Epidermal melanocyte (primary cell): ENCODE results near the gene ASTL.

ENCODE experiments used
- DNase-seq: peaks from one replicate; pipeline ENCODE4 v3.0.0; 2011; ENCODE audit warnings: low spot score; ENCODE audit not compliant: insufficient read length

The ASTL gene

DNA sequence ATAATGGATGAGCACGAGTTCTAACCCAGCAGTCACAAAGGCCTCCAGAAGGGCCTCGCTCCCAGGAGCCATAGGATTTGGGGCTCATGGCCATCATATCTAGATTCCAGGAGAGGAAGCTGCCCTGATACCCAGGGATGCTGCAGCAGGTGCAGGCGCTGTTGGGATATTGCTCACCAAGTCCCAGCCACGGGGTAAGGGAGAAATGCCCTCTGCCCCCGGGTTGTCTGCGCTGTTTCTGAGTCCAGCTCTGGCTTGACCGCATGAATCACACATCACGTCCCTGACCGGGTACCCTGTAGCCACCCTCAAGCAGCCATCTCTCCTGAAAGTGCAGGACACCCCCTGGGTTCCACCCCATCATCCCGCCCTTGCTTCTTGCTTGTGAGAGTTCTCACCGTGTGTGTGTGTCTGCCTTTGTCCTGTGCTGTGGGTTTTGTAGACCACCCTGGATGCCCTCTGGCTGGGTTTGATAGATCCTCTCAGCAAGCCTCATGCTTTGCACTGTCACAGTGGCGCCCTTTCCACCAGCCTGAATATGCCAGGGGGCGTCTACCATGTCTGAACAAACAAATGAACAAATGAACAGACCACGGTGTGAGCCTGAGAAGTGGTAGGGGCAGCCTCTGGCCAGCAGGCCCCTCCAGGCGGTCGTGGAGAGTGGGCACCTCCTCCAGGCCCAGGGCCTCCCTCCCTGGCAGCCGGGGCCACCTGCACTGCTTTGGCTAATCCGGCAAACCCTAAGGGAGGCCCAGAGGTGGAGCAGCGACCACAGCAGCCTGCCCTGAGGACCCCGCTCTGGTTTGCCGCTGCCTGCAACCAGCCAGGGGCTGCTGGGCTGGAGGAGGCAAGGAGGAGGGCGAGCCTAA is 54.1 kb downstream of the ASTL start:
- no peak for DNase-seq

DNA sequence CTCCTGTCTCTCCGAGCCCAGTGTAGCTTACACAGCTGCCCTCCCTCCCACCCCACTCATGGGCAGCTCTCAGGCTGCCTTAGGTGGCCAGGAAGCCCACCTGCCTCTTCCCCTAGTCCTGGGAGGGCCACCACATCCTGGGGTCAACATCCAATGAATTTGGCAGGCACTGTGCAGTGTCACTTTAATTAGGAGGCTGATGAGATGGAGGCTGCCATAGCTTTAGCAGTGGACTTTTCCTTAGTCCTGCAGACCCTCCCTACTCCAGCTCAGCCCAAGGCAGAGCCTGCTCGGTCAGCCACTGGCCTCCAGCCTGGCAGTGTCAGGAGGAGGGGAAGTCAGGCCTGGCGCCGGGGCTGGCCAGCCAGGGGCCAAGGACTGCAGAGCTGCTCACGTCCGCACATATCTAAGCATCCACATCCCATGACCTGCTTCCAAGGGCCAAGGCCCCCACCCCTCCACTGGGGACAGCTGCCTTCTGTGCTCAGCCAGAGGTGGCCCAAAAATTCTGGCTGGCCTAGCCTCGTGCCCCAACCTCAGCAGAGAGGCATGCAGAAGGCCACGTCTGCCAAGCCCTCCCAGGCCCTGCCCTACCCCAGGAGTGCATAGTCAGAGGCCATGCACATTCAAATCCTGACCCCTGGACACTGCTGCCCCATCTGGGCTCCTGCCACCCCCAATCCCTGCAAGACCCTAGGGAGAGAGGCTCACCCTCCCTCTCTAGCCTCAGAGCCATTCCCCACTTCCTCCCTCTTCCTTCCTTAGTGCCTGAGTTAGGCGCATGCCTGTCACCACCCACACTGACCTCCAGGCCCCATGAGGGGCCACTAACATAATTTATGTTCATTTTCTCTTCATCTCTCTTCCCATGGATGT is 55.0 kb downstream of the ASTL start:
- no peak for DNase-seq

DNA sequence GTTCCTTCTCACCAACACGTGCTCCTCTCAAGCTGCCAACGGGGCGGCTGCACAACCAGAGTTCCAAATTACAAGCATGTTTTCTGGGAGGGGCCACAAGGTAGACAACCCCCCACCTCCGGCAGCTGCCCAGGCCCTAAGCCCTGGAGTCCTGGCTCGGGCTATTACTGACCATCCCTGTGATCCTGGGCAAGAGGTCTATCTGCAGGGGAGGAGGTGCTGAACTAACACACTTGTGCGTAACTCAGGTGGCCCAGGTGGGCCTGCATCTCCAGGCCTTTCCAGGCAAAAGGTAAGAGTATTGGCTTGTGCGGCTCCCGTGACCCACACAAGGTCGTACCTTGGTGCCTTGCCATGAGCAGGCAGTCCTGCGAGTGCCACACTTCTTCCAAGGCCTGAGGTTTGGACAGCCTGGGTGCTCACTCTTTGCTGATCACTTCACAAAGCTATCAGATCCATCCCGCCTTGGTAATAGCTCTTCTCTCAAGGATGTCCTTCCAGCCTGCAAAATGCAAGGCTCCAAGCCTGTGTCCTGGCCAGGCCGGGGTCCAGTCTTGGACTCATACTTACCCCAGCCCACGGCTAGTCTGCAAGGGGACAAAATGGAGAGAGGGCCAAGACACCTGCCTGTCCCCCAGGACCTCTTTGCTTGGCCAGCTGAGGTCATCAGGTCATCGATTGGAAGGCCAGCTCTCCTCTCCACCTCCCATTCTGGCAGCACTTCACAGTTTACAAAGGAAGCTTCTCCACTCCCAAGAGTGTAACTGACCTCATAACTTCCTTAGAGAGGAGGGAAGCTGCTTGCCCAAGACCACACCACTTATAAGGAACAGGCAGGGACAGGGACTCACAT is 55.9 kb downstream of the ASTL start:
- DNase-seq = no peak

DNA sequence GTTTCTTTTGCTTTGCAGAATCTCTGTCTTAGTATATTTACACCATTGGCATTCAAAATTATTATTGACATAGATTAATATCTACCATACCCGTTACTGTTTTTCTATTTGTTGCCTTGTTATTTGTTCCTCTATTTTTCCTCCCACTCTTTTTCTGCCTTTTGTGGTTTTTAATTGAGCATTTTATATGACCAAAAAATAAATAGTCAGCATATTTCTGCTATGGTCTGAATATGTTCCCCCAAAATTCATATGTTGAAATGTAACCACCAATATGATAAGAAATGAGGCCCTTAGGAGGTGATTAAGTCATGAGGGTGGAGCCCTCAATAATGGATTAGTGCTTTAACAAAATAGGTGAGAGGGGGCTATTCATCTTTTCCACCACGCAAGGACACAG is 57.3 kb downstream of the ASTL start:
- DNase-seq = no peak

DNA sequence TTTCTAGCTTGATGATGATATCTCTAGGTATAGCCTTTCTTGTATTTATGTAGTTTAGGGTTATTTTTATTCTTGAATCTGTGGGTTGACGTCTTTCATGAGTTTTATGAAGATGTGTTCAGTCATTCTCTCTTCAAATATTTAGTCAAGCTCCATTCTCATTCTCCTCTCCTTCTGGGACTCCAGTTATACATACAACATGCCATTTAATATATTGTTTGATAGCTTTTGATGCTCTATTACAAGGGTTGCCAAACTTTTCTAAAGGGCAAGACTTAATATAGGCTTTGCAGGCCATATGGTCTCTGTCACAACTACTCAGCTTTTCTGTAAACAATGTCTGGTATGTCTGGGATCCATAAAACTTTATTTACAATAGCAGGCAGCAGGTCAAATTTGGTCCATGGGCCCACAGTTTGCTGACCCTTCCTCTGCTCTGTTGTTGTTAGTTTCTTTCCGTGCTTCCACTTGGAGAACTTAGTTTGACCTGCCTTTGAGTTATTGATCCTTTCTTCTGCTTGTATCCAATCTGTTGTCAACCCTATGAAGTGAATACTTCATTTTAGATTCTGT is 63.0 kb downstream of the ASTL start:
- DNase-seq = no peak

DNA sequence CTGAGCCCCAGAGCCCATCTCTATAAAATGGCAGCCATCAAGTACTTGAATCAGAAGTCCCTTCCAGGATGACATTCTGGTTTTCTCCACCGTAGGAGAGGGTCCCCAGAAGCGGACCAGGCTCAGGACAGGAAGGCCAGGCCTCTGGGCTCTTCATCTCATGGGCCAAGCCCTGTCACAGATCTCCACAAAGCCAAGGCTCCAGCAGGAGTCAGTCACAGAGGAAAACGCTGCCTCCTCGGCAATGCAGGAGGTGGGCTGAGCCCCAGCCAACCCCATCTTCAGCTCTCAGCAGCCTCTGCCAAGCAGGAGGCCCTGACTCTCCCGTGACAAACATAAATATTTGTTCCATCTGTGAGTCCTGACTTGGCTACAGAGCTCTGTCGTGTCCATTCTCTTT is 64.1 kb downstream of the ASTL start:
- DNase-seq = no peak

DNA sequence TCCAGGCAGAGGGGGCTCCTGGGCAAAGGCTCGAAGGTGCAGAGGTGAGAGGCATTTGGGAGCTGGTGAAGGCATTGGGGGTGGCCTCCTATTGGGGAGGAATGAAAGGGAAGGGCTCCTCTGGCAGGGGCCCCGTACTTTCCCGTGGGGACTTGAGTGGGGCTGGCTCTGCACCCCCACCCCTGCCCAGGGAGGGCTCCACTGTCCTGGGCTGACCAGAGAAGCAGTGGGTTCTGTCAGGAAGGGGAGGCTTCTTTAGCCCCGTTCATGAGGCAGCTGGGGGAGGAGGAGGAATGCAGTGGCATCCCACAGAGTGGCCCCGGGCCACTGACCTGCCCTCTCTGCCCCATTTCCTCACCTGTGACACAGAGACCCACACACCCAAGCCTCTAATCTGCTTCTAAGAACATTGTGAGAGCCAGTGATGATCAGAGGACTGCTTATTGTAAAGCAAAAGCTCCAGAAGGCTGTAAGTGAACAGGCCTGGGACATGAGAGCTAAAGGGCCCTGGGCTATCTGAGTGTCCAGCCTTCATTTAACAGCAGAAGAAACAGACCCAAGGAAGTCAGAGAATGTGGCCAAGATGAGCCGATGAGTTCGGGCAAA is 65.0 kb downstream of the ASTL start:
- no peak for DNase-seq
